A673 (cell line): ENCODE data around the gene PRKAR1A. TPM values are rescaled to one million over a fixed set of nuclear protein-coding genes. Genes with fewer than 3 reads are reported as not detected.

Source experiments
- BruUV-seq: library from RNA; stranded (reverse); fragments of 400-500 nt; replicated peaks from 2 replicates; lab custom pipeline; 2021; lab: Mats Ljungman, UMichigan
- CTCF ChIA-PET: fragments of 300-600 bp; sonication (Branson Sonifier 250); formaldehyde crosslinking; loops from one replicate; lab custom pipeline; 2022; ENCODE audit warnings: antibody characterized with exemption; lab: Charles Lee
- POLR2A ChIA-PET: fragments of 300-600 bp; sonication (Branson Sonifier 250); formaldehyde crosslinking; loops from one replicate; lab custom pipeline; 2022; ENCODE audit warnings: antibody characterized with exemption; ENCODE audit not compliant: low non-redundant PET; lab: Charles Lee
- DNase-seq: peaks from one replicate; pipeline ENCODE4 v3.0.0-alpha.2; 2015; ENCODE audit warnings: low spot score
- H3K27ac ChIP-seq: fragments of 200-600 bp; sonication (generic); 2 replicates; pipeline ENCODE4 v1.5.1; 2016; ENCODE audit warnings: mixed run types, low read depth, mild to moderate bottlenecking, mixed read lengths, antibody characterized with exemption, low read length; ENCODE audit not compliant: poor library complexity, severe bottlenecking
- H3K27me3 ChIP-seq: fragments of 200-600 bp; sonication (generic); replicated peaks from 2 replicates; pipeline ENCODE4 v1.6.1; 2017; ENCODE audit warnings: mixed run types, low read depth, mild to moderate bottlenecking, mixed read lengths, antibody characterized with exemption, low read length; ENCODE audit not compliant: insufficient read depth, poor library complexity
- H3K36me3 ChIP-seq: fragments of 200-600 bp; sonication (generic); 2 replicates; pipeline ENCODE4 v1.6.1; 2016; ENCODE audit warnings: mixed run types, mild to moderate bottlenecking, mixed read lengths, antibody characterized with exemption, low read length; ENCODE audit not compliant: insufficient read depth, poor library complexity, severe bottlenecking
- H3K4me1 ChIP-seq: fragments of 200-600 bp; sonication (generic); 2 replicates; pipeline ENCODE4 v1.6.1; 2017; ENCODE audit warnings: mixed run types, mild to moderate bottlenecking, mixed read lengths, antibody characterized with exemption, low read length; ENCODE audit not compliant: insufficient read depth, poor library complexity, severe bottlenecking
- H3K4me3 ChIP-seq: fragments of 200-600 bp; sonication (generic); 2 replicates; pipeline ENCODE4 v1.5.1; 2016; ENCODE audit warnings: low read depth, mixed run types, mild to moderate bottlenecking, mixed read lengths, low read length; ENCODE audit not compliant: poor library complexity, severe bottlenecking
- H3K9me3 ChIP-seq: fragments of 200-600 bp; sonication (generic); 2 replicates; pipeline ENCODE4 v1.6.1; 2016; ENCODE audit warnings: mixed run types, low read depth, mild to moderate bottlenecking, mixed read lengths, antibody characterized with exemption, low read length; ENCODE audit not compliant: poor library complexity, severe bottlenecking
- EZH2 ChIP-seq: fragments of 200-600 bp; sonication (generic); IDR thresholded peaks from 2 replicates; pipeline ENCODE4 v1.6.1; 2017; ENCODE audit warnings: borderline replicate concordance, low read depth, mild to moderate bottlenecking, mixed read lengths, antibody characterized with exemption, low read length; ENCODE audit not compliant: poor library complexity, severe bottlenecking
- intact Hi-C: fragments of 100-400 bp; cut with micrococcal nuclease; formaldehyde crosslinking; loops from one replicate; pipeline ENCODE4 v1.10.0; 2022; ENCODE audit not compliant: unreplicated experiment
- total RNA-seq: library from RNA; stranded (reverse); gene quantifications from 2 replicates; pipeline ENCODE4 v1.2.3, GENCODE V29; 2021
- TF ChIP-seq, protein P1 (sequence below): fragments of 300-800, 200-600 bp; sonication (generic); conservative IDR thresholded peaks from 2 replicates; pipeline ENCODE4 v1.5.1; 2017; ENCODE audit warnings: low read depth, mild to moderate bottlenecking, antibody characterized with exemption, low read length, moderate library complexity, mixed read lengths

PRKAR1A gene
- total RNA-seq, 1 experiment from 2014 or later, result 168 TPM

DNA sequence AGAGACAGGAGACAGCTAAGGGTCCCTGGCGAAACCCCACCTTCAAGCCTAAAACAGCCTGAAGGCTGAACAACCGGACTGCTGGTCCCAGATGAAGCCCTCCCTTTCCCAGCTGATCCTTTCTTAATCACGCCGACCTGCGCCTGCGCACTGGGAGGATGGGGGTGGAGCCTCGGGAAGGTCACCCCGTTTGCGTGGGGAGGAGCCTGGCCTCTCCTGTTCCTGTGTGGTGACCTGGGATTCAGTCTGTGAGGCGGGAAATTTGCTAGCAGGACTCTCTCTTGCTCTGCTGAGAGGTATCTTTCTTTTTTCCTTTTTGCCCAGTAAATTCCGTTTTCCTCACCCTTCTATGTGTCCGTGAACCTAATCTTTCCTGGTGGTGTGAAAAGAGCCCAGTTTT, 79.4 kb downstream of the PRKAR1A start:
- DNase-seq, result no peak
- Histone ChIP-seq H3K27ac (no peak overlapping the region), H3K4me3 (no peak overlapping the region), H3K9me3 (no peaks in the 10 kb centered on the region), H3K27me3 (peaks cover 10% of the 10 kb centered on the region), H3K36me3 (no peaks in the 10 kb centered on the region), H3K4me1 (no peaks in the 10 kb centered on the region)
- no TSS peak for BruUV-seq
- TF ChIP-seq EZH2, result no peak
- TF ChIP-seq, protein P1, sequence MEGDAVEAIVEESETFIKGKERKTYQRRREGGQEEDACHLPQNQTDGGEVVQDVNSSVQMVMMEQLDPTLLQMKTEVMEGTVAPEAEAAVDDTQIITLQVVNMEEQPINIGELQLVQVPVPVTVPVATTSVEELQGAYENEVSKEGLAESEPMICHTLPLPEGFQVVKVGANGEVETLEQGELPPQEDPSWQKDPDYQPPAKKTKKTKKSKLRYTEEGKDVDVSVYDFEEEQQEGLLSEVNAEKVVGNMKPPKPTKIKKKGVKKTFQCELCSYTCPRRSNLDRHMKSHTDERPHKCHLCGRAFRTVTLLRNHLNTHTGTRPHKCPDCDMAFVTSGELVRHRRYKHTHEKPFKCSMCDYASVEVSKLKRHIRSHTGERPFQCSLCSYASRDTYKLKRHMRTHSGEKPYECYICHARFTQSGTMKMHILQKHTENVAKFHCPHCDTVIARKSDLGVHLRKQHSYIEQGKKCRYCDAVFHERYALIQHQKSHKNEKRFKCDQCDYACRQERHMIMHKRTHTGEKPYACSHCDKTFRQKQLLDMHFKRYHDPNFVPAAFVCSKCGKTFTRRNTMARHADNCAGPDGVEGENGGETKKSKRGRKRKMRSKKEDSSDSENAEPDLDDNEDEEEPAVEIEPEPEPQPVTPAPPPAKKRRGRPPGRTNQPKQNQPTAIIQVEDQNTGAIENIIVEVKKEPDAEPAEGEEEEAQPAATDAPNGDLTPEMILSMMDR, result no peak
- intact Hi-C loops, result no loop called here
- ChIA-PET POLR2A (no interaction called here), CTCF (no interaction called here)

- H3K27me3 ChIP-seq, result peaks cover 10% of the 10 kb centered on the region
- no TSS peak for BruUV-seq
- ChIA-PET CTCF (no interaction called here), POLR2A (no interaction called here)
- TF ChIP-seq, protein P1, result no peak
- TF ChIP-seq EZH2, result no peak
- H3K4me3 ChIP-seq, result no peak overlapping the region
- H3K9me3 ChIP-seq, result no peaks in the 10 kb centered on the region
- no peaks in the 10 kb centered on the region for H3K4me1 ChIP-seq
- DNase-seq, result no peak
- no peaks in the 10 kb centered on the region for H3K36me3 ChIP-seq
- intact Hi-C loops, result no loop called here
- no peak overlapping the region for H3K27ac ChIP-seq
These were observed 79.8 kb downstream of the PRKAR1A start for GRCh38 chr17:68592009-68592408.

GRCh38 chr17:68592682-68593641, 80.7 kb downstream of the PRKAR1A start:
- ChIA-PET POLR2A (no interaction called here), CTCF (no interaction called here)
- no peak overlapping the region for H3K4me3 ChIP-seq
- no peak for DNase-seq
- no peaks in the 10 kb centered on the region for H3K4me1 ChIP-seq
- H3K27me3 ChIP-seq, result peaks cover 10% of the 10 kb centered on the region
- no TSS peak for BruUV-seq
- H3K27ac ChIP-seq, result no peak overlapping the region
- TF ChIP-seq EZH2, result no peak
- TF ChIP-seq, protein P1, result no peak
- H3K36me3 ChIP-seq, result no peaks in the 10 kb centered on the region
- intact Hi-C loops, result no loop called here
- H3K9me3 ChIP-seq, result no peaks in the 10 kb centered on the region
